AG09309 (cell line): Measurements from ENCODE around the gene NKAP.
"Not testable (repeated sequence)": the region's sequence is repeated elsewhere in the genome, so short reads cannot be mapped to it uniquely, and the experiment has no call there.

Experiments used
- DNase-seq: peaks from one replicate; pipeline ENCODE4 v3.0.0-alpha.2; 2010; ENCODE audit warnings: low read depth
- H3K4me3 ChIP-seq: 2 replicates; pipeline ENCODE4 v1.5.1; 2011; ENCODE audit warnings: mild to moderate bottlenecking, low read depth, low read length, moderate library complexity; ENCODE audit not compliant: control insufficient read depth
- TF ChIP-seq, protein P1 (sequence below): IDR thresholded peaks from 2 replicates; pipeline ENCODE4 v1.5.1; 2011; ENCODE audit warnings: mild to moderate bottlenecking, low read depth, low read length, inconsistent platforms; ENCODE audit not compliant: insufficient read depth, control insufficient read depth; ENCODE audit errors: missing control alignments

The NKAP gene

GRCh38 chrX:119919835-119920585, 23.5 kb downstream of the NKAP start:
- no peak for DNase-seq
- no peak overlapping the region for H3K4me3 ChIP-seq
- TF ChIP-seq, protein P1, sequence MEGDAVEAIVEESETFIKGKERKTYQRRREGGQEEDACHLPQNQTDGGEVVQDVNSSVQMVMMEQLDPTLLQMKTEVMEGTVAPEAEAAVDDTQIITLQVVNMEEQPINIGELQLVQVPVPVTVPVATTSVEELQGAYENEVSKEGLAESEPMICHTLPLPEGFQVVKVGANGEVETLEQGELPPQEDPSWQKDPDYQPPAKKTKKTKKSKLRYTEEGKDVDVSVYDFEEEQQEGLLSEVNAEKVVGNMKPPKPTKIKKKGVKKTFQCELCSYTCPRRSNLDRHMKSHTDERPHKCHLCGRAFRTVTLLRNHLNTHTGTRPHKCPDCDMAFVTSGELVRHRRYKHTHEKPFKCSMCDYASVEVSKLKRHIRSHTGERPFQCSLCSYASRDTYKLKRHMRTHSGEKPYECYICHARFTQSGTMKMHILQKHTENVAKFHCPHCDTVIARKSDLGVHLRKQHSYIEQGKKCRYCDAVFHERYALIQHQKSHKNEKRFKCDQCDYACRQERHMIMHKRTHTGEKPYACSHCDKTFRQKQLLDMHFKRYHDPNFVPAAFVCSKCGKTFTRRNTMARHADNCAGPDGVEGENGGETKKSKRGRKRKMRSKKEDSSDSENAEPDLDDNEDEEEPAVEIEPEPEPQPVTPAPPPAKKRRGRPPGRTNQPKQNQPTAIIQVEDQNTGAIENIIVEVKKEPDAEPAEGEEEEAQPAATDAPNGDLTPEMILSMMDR, result no peak

GRCh38 chrX:119917877-119918276, 25.7 kb downstream of the NKAP start:
- H3K4me3 ChIP-seq, result no peak overlapping the region
- DNase-seq, result no peak
- TF ChIP-seq, protein P1, result no peak

DNA sequence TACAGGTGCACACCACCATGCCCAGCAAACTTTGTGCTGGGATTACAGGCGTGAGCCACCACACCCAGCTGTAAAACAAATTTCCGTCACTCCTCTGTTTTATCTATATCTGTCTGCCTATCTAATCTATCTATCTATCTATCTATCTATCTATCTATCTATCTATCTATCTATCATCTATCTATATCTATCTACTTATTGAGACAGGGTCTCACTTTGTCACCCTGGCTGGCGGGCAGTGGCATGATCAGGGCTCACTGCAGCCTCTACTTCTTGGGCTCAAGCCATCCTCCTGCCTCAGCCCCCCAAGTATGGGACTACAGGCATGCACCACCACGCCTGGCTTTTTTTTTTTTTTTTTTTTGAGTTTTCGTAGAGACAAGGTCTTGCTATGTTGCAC, 27.2 kb downstream of the NKAP start:
- TF ChIP-seq, protein P1, result no peak
- H3K4me3 ChIP-seq, result no peak overlapping the region
- DNase-seq, result no peak

- TF ChIP-seq, protein P1, result no peak
- H3K4me3 ChIP-seq, result no peak overlapping the region
- DNase-seq, result no peak
Measured at GRCh38 chrX:119900976-119901375, 42.6 kb downstream of the NKAP start.

GRCh38 chrX:119899125-119899524, 44.4 kb downstream of the NKAP start:
- TF ChIP-seq, protein P1, result no peak
- no peak for DNase-seq
- no peak overlapping the region for H3K4me3 ChIP-seq

GRCh38 chrX:119895843-119896326, 47.7 kb downstream of the NKAP start, which contains the start of gene AKAP14:
Gene AKAP14 (plus strand): TSS chrX:119895893. CDS start chrX:119903224, 7,331 bp downstream.
- no peak within 1 kb of the TSS for H3K4me3 ChIP-seq
- TF ChIP-seq, protein P1, result no peak
- DNase-seq, result no peak

GRCh38 chrX:119891961-119892692, 51.4 kb downstream of the NKAP start:
- H3K4me3 ChIP-seq, result not testable (repeated sequence)

GRCh38 chrX:119890626-119891025, 52.9 kb downstream of the NKAP start:
- H3K4me3 ChIP-seq, DNase-seq: not testable (repeated sequence)

More at GRCh38 chrX:119891961-119892692, 51.4 kb downstream of the NKAP start:
- not testable (repeated sequence) for DNase-seq
